Large intestine (tissue), 3 donors: ENCODE measurements around the gene INSRR. TPM values are rescaled to one million over a fixed set of nuclear protein-coding genes. Genes with fewer than 3 reads are reported as not detected.
A peak's percentile ranks its signal among the peaks of the same experiment; 100 is the strongest.

Source experiments
- DNase-seq, 2 donors: peaks; one replicate each; pipeline versions ENCODE4 v3.0.0 to v3.0.0-alpha.2; 2013
- H3K27ac ChIP-seq: one replicate; pipeline ENCODE4 v1.5.1; 2013; ENCODE audit warnings: low read length
- H3K27me3 ChIP-seq: 2 replicates; pipeline ENCODE4 v1.6.1; 2013; ENCODE audit warnings: low read length; ENCODE audit not compliant: control insufficient read depth, insufficient read depth
- H3K36me3 ChIP-seq: 2 replicates; pipeline ENCODE4 v1.6.1; 2013; ENCODE audit warnings: low read length; ENCODE audit not compliant: control insufficient read depth, insufficient read depth
- H3K4me1 ChIP-seq: one replicate; pipeline ENCODE4 v1.6.1; 2013; ENCODE audit warnings: low read length; ENCODE audit not compliant: control insufficient read depth, insufficient read depth
- H3K4me3 ChIP-seq: one replicate; pipeline ENCODE4 v1.5.1; 2013; ENCODE audit warnings: low read length
- H3K9me3 ChIP-seq: one replicate; pipeline ENCODE4 v1.6.1; 2013; ENCODE audit warnings: mild to moderate bottlenecking, low read depth, low read length, moderate library complexity; ENCODE audit not compliant: control insufficient read depth
- WGBS: methylation state at CpG from one replicate; pipeline ENCODE4 v1.1.5; 2013; ENCODE audit warnings: low lambda C conversion rate; ENCODE audit not compliant: insufficient coverage; 5-methylcytosine and 5-hydroxymethylcytosine counted together
- polyA plus RNA-seq: library from polyadenylated mRNA; unstranded; fragments of 120-200 nt; gene quantifications from one replicate; pipeline ENCODE4 v1.2.1, GENCODE V29; 2013

INSRR gene
- polyA plus RNA-seq, 1 donor: 0.09 TPM

DNA sequence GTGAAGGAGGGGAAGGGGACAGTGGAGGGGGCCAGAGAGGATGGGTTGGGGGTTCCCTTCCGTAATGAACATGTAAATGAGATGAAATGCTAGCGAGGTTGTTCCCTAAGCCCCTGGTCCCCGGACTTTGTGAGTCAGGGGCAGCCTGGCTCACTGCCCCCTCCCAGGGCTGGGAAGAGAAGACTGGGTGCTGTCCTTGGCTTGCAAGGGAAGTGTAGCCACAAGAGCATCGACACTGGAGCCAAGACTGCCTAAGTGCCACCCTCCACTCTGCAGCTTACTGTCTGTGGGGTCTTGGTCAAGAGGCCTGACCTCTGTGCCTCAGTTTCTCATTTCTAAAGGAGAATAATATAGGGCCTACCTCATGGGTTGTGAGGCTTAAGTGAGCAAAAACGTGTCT is 35.1 kb upstream of the INSRR start:
- H3K27me3 ChIP-seq: peaks cover 77% of the 10 kb centered on the region
- no peak for DNase-seq
- WGBS: no CpG with 5 or more reads among the region's 5 CpGs
- peaks cover 27% of the 10 kb centered on the region for H3K4me1 ChIP-seq
- peak overlapping the region; percentile 69 for H3K27ac ChIP-seq
- H3K36me3 ChIP-seq: no peaks in the 10 kb centered on the region
- H3K4me3 ChIP-seq: peak overlapping the region; percentile 40
- peaks cover 4% of the 10 kb centered on the region for H3K9me3 ChIP-seq

DNA sequence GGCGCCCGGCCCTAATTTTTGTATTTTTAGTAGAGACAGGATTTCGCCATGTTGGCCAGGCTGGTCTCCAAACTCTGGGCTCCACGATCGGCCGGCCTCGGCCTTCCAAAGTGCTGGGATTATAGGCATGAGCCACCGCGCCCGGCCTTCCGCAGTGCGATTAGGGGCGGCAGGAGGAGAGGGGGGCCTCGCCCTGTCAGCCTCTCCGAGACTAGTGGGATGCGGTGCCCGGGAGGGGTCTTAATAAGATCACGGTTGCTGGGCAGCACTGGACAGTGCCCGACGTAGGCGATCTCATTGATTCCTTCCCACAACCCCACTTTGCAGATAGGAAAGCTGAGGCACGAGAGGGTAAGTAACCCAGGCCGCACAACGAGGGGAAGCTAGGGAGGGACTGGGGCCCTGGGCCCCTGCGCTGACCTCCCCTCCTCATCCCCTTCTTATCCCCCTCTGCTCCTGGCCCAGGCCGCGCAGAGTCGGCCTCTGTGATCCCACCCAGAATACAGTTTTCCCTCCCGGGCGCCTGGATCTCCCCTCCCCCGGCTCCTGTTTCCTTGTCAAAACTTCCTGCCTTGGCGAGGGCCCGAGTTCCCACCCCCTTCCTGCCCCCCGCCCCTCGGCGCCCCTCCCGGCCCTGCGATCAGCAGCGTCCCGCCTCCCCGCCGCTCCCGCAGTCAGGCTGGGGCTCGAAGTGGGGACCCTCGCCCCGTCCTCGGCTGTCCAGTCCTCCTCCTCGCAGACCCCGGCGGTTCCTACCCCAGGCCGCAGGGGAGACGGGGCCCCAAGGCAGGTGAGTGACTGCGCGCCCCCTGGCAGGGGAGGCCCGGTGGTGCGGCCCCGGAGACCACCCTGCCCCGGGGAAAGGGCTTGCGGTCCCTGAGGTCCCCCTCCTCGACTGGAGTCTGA is 34.4 kb upstream of the INSRR start, which contains the start of gene PEAR1:
Gene PEAR1 (plus strand): TSS at position 671 of the 906 bp plus-strand sequence. CDS start 10,209 bp downstream, outside the sequence.
- peak in 1 of 2 donors; percentile 37 for DNase-seq
- H3K27me3 ChIP-seq: peaks cover 71% of the 10 kb centered on the region

DNA sequence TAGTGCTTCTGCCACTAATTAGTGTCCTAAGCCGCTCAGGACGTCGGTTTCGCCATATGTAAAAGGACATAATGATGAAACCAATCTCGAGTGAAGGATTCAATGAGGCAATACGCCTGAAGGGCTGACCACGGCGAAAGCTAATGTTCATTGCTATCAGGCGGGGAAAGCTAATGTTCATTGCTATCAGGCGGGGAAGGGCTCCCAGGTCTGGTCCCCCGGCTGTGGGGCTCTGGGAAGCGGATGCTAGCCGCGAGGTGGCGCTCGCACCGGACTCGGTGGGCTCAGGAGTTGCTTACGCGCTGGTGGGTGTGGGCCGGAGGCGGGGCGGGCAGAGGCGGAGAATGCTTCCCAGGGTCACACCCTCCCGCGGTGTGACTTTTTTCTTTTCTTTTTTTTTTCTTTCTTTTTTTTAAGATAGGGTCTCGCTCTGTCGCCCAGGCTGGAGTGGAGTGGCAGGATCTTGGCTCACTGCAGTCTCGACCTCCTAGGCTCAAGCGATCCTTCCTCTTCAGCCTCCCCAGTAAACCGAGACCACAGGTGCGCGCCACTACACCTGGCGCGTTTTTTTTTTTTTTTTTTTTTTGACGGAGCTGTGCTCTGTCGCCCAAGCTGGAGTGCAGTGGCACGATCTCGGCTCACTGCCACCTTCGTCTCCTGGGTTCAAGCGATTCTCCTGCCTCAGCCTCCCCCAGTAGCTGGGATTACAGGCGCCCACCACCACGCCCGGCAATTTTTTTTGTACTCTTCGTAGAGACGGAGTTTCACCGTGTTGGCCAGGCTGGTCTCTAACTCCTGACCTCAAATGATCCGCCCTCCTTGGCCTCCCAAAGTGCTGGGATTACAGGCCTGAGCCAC is 33.5 kb upstream of the INSRR start:
- DNase-seq: peak; percentile 89 to 92
- Histone ChIP-seq H3K27me3 (peaks cover 69% of the 10 kb centered on the region), H3K9me3 (peaks cover 4% of the 10 kb centered on the region), H3K36me3 (no peaks in the 10 kb centered on the region), H3K27ac (no peak overlapping the region), H3K4me3 (peak overlapping the region; percentile 22), H3K4me1 (peaks cover 17% of the 10 kb centered on the region)
- WGBS: 0% methylated on average over 1 of the region's 48 CpGs

More for the DNA sequence above, 34.4 kb upstream of the INSRR start, which contains the start of gene PEAR1:
- Histone ChIP-seq H3K36me3 (no peaks in the 10 kb centered on the region), H3K4me1 (peaks cover 21% of the 10 kb centered on the region), H3K4me3 (peak within 1 kb of the TSS; percentile 40), H3K27ac (peak within 1 kb of the TSS; percentile 69), H3K9me3 (peaks cover 4% of the 10 kb centered on the region)
- whole genome bisulfite sequencing: no CpG with 5 or more reads among the region's 60 CpGs

DNA sequence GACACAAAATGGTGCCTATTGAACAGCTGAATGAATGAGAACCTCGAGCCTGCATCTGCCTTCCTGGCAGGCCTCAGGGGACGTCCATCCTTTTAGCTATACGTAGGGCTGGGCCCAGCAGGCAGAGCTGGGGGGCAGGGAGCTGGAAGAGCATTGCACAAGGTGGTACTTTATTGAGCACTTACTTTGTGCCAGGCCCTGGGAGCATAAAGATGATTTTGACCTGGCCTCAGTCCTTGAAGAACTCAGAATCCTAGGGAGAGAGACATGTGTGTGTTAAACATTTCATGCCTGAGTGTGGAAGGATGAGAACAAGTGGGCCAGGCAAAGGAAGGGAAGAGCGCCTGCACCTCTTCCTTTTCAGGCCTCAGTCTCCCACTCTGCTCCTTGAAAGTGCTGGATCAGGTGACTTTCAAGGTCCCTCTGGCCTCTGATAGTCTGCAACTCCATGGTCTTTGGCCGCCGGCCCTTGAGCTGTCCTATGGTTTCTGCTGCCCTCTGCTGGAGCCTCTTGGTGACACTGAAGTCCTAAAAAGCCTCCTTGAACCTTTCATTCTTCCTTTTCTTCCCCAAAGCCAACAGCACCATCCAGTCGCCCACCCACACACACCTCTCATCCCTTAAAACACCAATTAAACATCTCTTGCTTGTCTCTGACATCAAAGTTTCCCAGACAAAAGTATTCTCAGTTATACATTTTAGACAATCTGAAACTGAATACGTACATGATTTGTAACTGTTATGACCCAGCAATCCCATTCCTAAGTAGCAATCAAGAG is 31.1 kb upstream of the INSRR start:
- DNase-seq: peak; percentile 62 to 64
- Histone ChIP-seq H3K4me3 (no peak overlapping the region), H3K27ac (no peak overlapping the region), H3K27me3 (peaks cover 66% of the 10 kb centered on the region), H3K9me3 (peaks cover 4% of the 10 kb centered on the region), H3K4me1 (peaks cover 13% of the 10 kb centered on the region), H3K36me3 (no peaks in the 10 kb centered on the region)
- 0% methylated on average over 1 of the region's 8 CpGs for WGBS

DNA sequence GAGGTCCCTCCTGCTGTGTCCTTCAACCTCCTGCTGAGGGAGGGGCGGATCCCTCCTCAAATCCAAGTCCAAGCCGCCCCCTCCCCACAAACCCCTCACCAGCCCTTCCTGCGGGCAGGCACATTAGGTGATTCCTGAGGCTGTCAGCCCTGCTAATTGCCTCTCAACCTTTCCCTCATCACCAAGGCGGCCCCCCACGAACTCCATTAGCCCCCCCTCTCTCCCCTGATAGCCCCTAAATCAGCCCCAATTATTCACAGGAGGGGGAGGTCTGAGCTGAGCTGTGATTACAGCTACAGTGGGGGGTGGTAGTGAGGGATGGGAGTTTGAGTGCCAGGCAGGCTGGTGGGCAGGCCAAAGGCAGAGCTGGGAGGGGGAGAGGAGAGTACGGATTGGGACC is 28.8 kb upstream of the INSRR start:
- Histone ChIP-seq H3K9me3 (no peaks in the 10 kb centered on the region), H3K36me3 (no peaks in the 10 kb centered on the region), H3K4me3 (no peak overlapping the region), H3K27ac (no peak overlapping the region), H3K27me3 (peaks cover 59% of the 10 kb centered on the region), H3K4me1 (peaks cover 8% of the 10 kb centered on the region)
- DNase-seq: no peak
- WGBS: no CpG with 5 or more reads among the region's 6 CpGs

DNA sequence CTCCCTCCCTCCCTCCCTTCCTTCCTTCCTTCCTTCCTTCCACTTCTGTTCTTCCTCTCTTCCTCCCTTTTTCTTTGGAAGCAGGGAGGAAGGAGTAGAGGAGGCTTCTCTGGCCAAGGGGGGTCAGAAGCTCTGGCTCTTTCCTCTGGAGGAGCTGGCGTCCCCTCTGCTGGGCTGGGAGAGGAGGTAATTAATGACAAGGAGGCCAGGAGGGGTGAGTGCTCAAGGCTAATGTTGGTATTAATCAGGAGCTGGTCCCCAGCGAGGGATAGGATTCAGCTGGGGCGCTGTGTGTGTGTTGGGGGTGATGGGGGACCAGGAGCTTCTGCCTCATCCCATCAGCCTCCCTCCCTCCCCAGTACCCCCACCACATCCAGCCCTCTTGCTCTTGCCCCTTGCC is 28.4 kb upstream of the INSRR start:
- Histone ChIP-seq H3K36me3 (no peaks in the 10 kb centered on the region), H3K4me1 (peaks cover 4% of the 10 kb centered on the region), H3K27ac (no peak overlapping the region), H3K9me3 (no peaks in the 10 kb centered on the region), H3K27me3 (peaks cover 55% of the 10 kb centered on the region), H3K4me3 (no peak overlapping the region)
- no CpG with 5 or more reads among the region's 3 CpGs for WGBS
- DNase-seq: no peak

DNA sequence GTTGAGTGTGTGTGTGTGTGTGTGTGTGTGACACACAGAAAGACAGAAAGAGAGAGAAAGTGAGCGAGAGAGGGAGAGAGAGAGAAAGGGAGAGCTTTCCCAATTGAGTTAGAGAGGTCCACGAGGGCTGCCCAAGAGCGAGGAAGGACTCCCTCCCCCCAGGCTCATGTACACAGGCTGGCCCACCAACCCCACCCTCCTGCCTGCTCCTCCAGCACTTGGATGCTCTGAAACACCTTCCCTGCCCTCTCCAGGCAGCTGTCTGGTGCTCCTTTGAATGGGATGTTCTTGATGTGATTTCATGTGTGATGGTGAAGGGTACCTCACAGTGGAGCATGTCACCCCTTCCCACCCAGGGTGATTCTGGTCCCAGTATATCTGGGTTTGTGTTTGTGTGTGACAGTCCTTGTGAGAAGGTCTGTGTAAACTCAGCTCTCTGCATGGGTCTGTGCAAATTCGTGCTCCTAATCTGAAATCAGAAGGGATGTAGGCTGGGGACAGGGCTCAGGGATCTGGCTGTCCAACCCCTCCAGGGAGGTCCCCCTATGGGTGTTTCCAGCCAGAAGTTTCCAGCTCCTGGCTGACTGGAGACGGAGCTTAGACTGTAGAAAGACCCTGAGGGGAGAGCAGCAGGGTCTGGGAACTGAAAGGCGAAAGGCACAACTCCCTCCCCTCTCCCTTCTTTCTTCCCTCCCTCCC is 27.8 kb upstream of the INSRR start:
- Histone ChIP-seq H3K36me3 (no peaks in the 10 kb centered on the region), H3K9me3 (no peaks in the 10 kb centered on the region), H3K27me3 (peaks cover 51% of the 10 kb centered on the region), H3K4me1 (no peaks in the 10 kb centered on the region), H3K27ac (no peak overlapping the region), H3K4me3 (no peak overlapping the region)
- DNase-seq: no peak
- WGBS: no CpG with 5 or more reads among the region's 6 CpGs

DNA sequence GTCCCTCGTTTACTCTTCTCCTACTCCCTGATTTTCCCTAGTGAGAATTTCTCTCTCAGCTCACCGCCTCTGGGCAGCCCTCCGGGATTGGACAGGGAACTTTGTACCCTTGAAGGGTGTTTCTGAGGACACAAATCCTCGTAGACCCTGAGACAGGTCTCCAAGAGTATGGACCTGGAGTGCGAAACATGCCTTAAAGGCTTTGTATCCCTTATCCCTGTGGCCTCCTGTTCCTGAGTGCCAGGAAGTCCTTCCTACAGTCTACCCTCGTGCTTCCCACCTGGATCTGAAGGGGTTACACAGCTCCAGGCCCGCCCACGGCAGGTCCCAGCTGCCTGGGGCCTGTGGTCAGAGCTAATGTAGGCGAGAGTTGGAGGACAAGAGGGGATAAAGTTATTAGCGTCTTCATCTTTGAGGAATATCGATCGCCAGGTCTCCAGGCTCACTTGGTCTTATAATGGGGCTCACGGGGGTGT is 27.0 kb upstream of the INSRR start:
- Histone ChIP-seq H3K4me1 (no peaks in the 10 kb centered on the region), H3K9me3 (no peaks in the 10 kb centered on the region), H3K27me3 (peaks cover 51% of the 10 kb centered on the region), H3K4me3 (no peak overlapping the region), H3K27ac (no peak overlapping the region), H3K36me3 (no peaks in the 10 kb centered on the region)
- no CpG with 5 or more reads among the region's 13 CpGs for WGBS
- DNase-seq: no peak

DNA sequence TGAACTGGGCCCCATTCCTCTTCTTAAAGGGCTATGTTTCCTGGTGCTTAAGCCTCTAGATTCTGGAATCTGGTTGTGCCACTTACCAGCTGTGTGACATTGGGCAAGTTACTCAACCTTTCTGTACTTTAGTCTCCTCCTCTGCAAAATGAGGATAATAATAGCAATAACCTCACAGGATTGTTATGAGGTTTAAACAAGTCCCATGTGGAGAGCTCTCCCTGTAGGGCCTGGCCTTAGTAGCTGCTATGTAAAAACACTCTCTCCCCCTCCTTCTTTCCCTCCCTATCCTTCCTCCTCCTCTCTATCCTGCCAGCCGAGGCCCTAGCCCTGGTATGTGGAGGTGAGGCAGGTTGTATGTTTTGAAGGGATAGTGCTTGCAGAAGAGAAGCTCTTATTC is 26.4 kb upstream of the INSRR start:
- peaks cover 56% of the 10 kb centered on the region for H3K27me3 ChIP-seq
- WGBS: no CpG with 5 or more reads among the region's 1 CpG

More for the DNA sequence above, 26.4 kb upstream of the INSRR start:
- H3K36me3 ChIP-seq: no peaks in the 10 kb centered on the region
- H3K27ac ChIP-seq: no peak overlapping the region
- no peak overlapping the region for H3K4me3 ChIP-seq
- no peak for DNase-seq
- H3K4me1 ChIP-seq: no peaks in the 10 kb centered on the region
- H3K9me3 ChIP-seq: no peaks in the 10 kb centered on the region
